Mesodermal cell (in vitro differentiated cells): ENCODE results near the gene TGM4.

Experiments
- H3K27ac ChIP-seq: 2 replicates; pipeline ENCODE4 v1.7.0; 2013; ENCODE audit warnings: mild to moderate bottlenecking, low read depth, low read length, moderate library complexity; ENCODE audit not compliant: severe bottlenecking
- H3K36me3 ChIP-seq: 2 replicates; pipeline ENCODE4 v1.7.1; 2013; ENCODE audit warnings: mild to moderate bottlenecking, low read length, moderate library complexity; ENCODE audit not compliant: control insufficient read depth, insufficient read depth
- H3K4me1 ChIP-seq: one replicate; pipeline ENCODE4 v1.7.1; 2013; ENCODE audit warnings: mild to moderate bottlenecking, low read length; ENCODE audit not compliant: insufficient read depth, control insufficient read depth, poor library complexity, severe bottlenecking
- H3K4me3 ChIP-seq: 2 replicates; pipeline ENCODE4 v1.7.0; 2013; ENCODE audit warnings: low read length, control low read depth, mild to moderate bottlenecking; ENCODE audit not compliant: insufficient read depth, poor library complexity, severe bottlenecking; ENCODE audit errors: extremely low read depth
- H3K9me3 ChIP-seq: 2 replicates; pipeline ENCODE4 v1.7.1; 2013; ENCODE audit warnings: mild to moderate bottlenecking, low read length, moderate library complexity; ENCODE audit not compliant: control insufficient read depth
- WGBS, 2 experiments: methylation state at CpG; one replicate each; pipeline ENCODE4 v1.1.5; 2013; ENCODE audit warnings: missing lambda C conversion rate in 2 of 2; ENCODE audit not compliant: insufficient coverage in 2 of 2; 5-methylcytosine and 5-hydroxymethylcytosine counted together

TGM4 gene

GRCh38 chr3:44950275-44950734 is 75.9 kb downstream of the TGM4 start:
- Histone ChIP-seq H3K4me1 (no peaks in the 10 kb centered on the region), H3K9me3 (no peaks in the 10 kb centered on the region), H3K27ac (no peak overlapping the region), H3K4me3 (no peak overlapping the region), H3K36me3 (peaks cover 26% of the 10 kb centered on the region)
- WGBS, 2 experiments = 92 to 95% methylated on average over 1 to 2 of the region's 2 CpGs

DNA sequence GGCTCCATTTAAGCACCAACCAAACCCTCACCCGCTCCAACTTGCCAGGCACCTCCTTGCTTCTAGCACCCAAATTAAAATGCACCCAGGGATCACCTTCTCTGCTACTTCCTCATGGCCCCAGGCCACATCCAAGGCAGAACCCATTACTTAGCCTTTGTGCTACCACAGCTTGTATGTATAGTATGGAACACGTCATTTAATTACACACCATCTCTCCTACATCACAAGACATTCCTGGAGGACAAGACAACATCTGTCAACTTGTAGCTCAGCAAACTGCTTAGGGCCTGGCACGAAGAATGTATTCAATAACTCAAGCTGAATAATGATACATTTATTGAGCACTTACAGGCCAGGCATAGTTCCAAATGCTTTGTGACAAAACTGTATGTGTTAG is 78.3 kb downstream of the TGM4 start:
- H3K4me3 ChIP-seq = no peak overlapping the region
- no peaks in the 10 kb centered on the region for H3K9me3 ChIP-seq
- no peak overlapping the region for H3K27ac ChIP-seq
- H3K4me1 ChIP-seq = no peaks in the 10 kb centered on the region
- WGBS, 2 experiments = 90 to 100% methylated on average over 1 to 2 of the region's 3 CpGs
- peaks cover 20% of the 10 kb centered on the region for H3K36me3 ChIP-seq

- Histone ChIP-seq H3K4me1 (no peaks in the 10 kb centered on the region), H3K27ac (no peak overlapping the region), H3K36me3 (peaks cover 35% of the 10 kb centered on the region), H3K4me3 (no peak overlapping the region), H3K9me3 (no peaks in the 10 kb centered on the region)
- 100% methylated on average over 2 of the region's 5 CpGs; no CpG with 5 or more reads in 1 of the 2 experiments for WGBS, 2 experiments
These were observed 79.9 kb downstream of the TGM4 start for GRCh38 chr3:44954304-44954703.

- H3K9me3 ChIP-seq = no peaks in the 10 kb centered on the region
- H3K27ac ChIP-seq = no peak overlapping the region
- peaks cover 36% of the 10 kb centered on the region for H3K36me3 ChIP-seq
- H3K4me3 ChIP-seq = no peak overlapping the region
- 85 to 90% methylated on average over 2 to 3 of the region's 3 CpGs for WGBS, 2 experiments
- H3K4me1 ChIP-seq = no peaks in the 10 kb centered on the region
These were observed 80.6 kb downstream of the TGM4 start for GRCh38 chr3:44954962-44955361.

DNA sequence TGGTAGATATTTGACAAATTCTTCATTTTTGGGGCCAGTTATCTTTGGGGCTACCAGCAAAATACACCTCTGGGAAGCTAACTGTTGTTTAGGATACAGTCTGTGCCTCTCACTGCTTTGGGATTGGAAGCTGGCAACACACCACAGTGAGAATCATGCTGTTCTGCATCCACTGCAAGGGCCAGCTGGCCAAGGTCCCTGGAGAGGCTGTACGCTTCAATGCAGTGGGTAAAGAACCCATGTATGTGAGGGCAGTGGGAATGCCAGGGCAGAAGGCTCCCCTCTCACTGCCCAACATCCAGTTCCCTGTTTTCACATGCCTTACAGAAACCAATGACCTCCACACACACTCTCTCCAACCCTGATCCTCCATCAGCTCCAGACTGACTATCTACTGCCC is 81.5 kb downstream of the TGM4 start:
- peaks cover 36% of the 10 kb centered on the region for H3K36me3 ChIP-seq
- H3K4me3 ChIP-seq = no peak overlapping the region
- H3K4me1 ChIP-seq = no peaks in the 10 kb centered on the region
- no peak overlapping the region for H3K27ac ChIP-seq
- WGBS, 2 experiments = no CpG with 5 or more reads among the region's 1 CpG
- no peaks in the 10 kb centered on the region for H3K9me3 ChIP-seq

- H3K27ac ChIP-seq = no peak overlapping the region
- WGBS, 2 experiments = 100% methylated on average over 2 of the region's 4 CpGs; no CpG with 5 or more reads in 1 of the 2 experiments
- H3K36me3 ChIP-seq = peaks cover 36% of the 10 kb centered on the region
- no peaks in the 10 kb centered on the region for H3K4me1 ChIP-seq
- H3K9me3 ChIP-seq = no peaks in the 10 kb centered on the region
- no peak overlapping the region for H3K4me3 ChIP-seq
These were observed 83.6 kb downstream of the TGM4 start for GRCh38 chr3:44957986-44958385.

- no peak overlapping the region for H3K4me3 ChIP-seq
- H3K4me1 ChIP-seq = no peaks in the 10 kb centered on the region
- WGBS, 2 experiments = 93 to 97% methylated on average over 5 to 7 of the region's 7 CpGs
- H3K27ac ChIP-seq = no peak overlapping the region
- peaks cover 36% of the 10 kb centered on the region for H3K36me3 ChIP-seq
- no peaks in the 10 kb centered on the region for H3K9me3 ChIP-seq
These were observed 84.0 kb downstream of the TGM4 start for GRCh38 chr3:44958386-44958785.

GRCh38 chr3:44960387-44961026 is 86.1 kb downstream of the TGM4 start:
- no peaks in the 10 kb centered on the region for H3K4me1 ChIP-seq
- 95 to 100% methylated on average over 2 to 3 of the region's 3 CpGs for WGBS, 2 experiments

GRCh38 chr3:44961888-44962287 is 87.5 kb downstream of the TGM4 start:
- 83 to 100% methylated on average over 1 of the region's 3 CpGs for WGBS, 2 experiments
- Histone ChIP-seq H3K36me3 (peaks cover 21% of the 10 kb centered on the region), H3K4me1 (no peaks in the 10 kb centered on the region), H3K27ac (no peak overlapping the region), H3K4me3 (no peak overlapping the region), H3K9me3 (no peaks in the 10 kb centered on the region)

More at GRCh38 chr3:44960387-44961026, 86.1 kb downstream of the TGM4 start:
- no peak overlapping the region for H3K4me3 ChIP-seq
- H3K27ac ChIP-seq = no peak overlapping the region
- no peaks in the 10 kb centered on the region for H3K9me3 ChIP-seq
- H3K36me3 ChIP-seq = peaks cover 28% of the 10 kb centered on the region

DNA sequence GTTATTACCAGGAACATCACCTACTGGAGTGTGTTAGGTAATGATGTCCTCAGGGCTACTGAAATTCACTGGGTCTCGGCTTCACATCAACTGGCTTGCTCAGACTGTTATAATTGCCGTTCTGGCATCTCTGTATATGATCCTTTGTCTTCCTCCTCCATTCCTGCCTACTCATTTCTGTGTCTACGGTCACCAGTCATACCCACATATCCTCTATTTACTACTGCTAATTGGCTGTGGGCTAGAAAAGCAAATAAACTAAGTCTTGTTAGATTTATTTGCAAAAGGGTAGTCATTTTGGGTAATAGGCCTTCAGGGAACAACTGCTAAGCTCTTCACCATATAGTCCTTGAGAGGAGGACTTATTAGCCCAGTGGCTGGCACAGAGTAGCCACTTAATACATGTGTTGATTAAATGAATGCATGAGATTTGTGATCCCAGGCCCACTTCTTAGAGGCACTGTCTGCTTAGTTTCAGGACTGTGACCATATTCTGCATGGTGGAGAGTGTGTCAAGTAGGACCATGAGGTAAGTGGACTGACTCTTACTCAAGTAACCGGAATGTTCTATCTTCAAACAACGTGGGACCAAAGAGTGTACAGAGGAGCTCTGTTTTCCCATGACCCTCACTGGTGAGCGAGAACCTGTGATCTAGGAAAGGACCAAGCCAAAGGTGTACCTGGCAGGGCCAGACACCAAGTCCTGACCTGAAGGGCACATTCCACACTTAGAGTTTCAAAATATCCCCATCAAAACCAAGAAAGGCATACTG is 88.4 kb downstream of the TGM4 start:
- peaks cover 15% of the 10 kb centered on the region for H3K36me3 ChIP-seq
- no peak overlapping the region for H3K4me3 ChIP-seq
- H3K4me1 ChIP-seq = no peaks in the 10 kb centered on the region
- 93 to 98% methylated on average over 4 to 5 of the region's 6 CpGs for WGBS, 2 experiments
- H3K27ac ChIP-seq = no peak overlapping the region
- no peaks in the 10 kb centered on the region for H3K9me3 ChIP-seq
